ENCODE measurements around the gene BFSP2. TPM values are rescaled to one million over a fixed set of nuclear protein-coding genes. Genes with fewer than 3 reads are reported as not detected.

The BFSP2 gene
- total and polyA plus RNA-seq, 2 of the 13 experiments (the other 11 are each of a cell fraction or from before 2014, with no cell fraction given): not detected

DNA sequence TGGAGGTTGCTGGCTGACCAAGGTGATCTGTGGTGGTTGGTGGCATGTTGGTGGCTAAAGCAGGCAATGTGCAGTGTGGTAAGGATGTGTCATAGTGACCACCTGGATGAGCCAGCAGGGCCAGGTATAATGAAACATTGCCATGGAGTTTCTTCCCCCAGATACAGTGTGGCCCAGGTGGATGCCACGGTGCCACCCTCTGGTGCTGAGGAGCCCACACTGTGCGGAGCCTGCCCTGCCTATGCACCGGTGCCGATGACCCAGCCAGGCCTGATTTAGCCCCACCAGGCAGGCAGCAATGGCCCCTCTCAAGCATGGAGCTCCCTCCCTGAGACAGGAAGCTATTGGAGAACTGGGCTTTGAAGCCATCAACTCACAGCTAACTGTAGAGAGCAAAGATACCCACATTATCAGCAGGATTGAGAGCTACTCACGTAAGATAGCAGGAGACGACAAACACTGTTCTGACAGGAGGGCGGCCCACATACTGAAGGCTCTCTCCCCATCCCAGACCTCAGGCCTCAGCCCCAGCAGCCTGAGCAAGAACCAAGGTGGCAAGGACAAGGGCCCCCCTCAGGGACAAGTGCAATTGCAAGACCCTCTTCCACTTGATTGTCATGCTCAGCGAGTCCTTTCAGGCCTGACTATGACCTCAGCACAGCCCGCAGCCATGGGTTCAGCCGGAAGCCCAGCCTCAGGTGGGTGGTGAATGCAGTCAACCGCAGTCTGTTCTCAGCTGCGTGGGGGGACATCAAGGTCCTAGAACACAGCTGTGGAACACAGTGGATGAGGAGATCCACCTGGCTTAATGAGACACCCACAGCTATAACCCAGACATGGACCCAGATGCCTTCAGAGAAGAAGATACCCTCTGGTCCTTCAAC lies 90.9 kb downstream of the BFSP2 start:
- CTCF ChIA-PET (ENCODE audit: low intra/inter-chr PET ratio, low total read pairs): no interaction called here
- BruUV-seq (replicated peaks): no TSS peak
- TF ChIP-seq ZNF660 (CRISPR knock-in tag; IDR thresholded peaks at IDR 0.05; ENCODE audit: borderline replicate concordance, low read depth) (no peak), HINFP (CRISPR knock-in tag; IDR thresholded peaks at IDR 0.05; ENCODE audit: low read depth) (no peak), IRF9 (CRISPR knock-in tag; IDR thresholded peaks at IDR 0.05; ENCODE audit: borderline replicate concordance) (no peak), ZNF292 (CRISPR knock-in tag; IDR thresholded peaks at IDR 0.05; ENCODE audit: borderline replicate concordance, low read depth) (no peak), KAT7 (CRISPR knock-in tag; IDR thresholded peaks at IDR 0.05; ENCODE audit: borderline replicate concordance) (no peak), ZNF326 (CRISPR knock-in tag; IDR thresholded peaks at IDR 0.05; ENCODE audit: borderline replicate concordance) (no peak), ZNF484 (CRISPR knock-in tag; IDR thresholded peaks at IDR 0.05; ENCODE audit: borderline replicate concordance, low read depth) (no peak), TCF7 (IDR thresholded peaks at IDR 0.05; ENCODE audit: low read depth) (no peak), PLRG1 (conservative IDR thresholded peaks at IDR 0.05) (no peak), TSC22D2 (CRISPR knock-in tag; IDR thresholded peaks at IDR 0.05; ENCODE audit: borderline replicate concordance) (no peak), STAT5B (CRISPR knock-in tag; IDR thresholded peaks at IDR 0.05) (no peak)
- TF ChIP-seq, protein P1, sequence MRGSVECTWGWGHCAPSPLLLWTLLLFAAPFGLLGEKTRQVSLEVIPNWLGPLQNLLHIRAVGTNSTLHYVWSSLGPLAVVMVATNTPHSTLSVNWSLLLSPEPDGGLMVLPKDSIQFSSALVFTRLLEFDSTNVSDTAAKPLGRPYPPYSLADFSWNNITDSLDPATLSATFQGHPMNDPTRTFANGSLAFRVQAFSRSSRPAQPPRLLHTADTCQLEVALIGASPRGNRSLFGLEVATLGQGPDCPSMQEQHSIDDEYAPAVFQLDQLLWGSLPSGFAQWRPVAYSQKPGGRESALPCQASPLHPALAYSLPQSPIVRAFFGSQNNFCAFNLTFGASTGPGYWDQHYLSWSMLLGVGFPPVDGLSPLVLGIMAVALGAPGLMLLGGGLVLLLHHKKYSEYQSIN (CRISPR knock-in tag; IDR thresholded peaks at IDR 0.05; ENCODE audit: borderline replicate concordance): no peak
- TF ChIP-seq, protein P2, sequence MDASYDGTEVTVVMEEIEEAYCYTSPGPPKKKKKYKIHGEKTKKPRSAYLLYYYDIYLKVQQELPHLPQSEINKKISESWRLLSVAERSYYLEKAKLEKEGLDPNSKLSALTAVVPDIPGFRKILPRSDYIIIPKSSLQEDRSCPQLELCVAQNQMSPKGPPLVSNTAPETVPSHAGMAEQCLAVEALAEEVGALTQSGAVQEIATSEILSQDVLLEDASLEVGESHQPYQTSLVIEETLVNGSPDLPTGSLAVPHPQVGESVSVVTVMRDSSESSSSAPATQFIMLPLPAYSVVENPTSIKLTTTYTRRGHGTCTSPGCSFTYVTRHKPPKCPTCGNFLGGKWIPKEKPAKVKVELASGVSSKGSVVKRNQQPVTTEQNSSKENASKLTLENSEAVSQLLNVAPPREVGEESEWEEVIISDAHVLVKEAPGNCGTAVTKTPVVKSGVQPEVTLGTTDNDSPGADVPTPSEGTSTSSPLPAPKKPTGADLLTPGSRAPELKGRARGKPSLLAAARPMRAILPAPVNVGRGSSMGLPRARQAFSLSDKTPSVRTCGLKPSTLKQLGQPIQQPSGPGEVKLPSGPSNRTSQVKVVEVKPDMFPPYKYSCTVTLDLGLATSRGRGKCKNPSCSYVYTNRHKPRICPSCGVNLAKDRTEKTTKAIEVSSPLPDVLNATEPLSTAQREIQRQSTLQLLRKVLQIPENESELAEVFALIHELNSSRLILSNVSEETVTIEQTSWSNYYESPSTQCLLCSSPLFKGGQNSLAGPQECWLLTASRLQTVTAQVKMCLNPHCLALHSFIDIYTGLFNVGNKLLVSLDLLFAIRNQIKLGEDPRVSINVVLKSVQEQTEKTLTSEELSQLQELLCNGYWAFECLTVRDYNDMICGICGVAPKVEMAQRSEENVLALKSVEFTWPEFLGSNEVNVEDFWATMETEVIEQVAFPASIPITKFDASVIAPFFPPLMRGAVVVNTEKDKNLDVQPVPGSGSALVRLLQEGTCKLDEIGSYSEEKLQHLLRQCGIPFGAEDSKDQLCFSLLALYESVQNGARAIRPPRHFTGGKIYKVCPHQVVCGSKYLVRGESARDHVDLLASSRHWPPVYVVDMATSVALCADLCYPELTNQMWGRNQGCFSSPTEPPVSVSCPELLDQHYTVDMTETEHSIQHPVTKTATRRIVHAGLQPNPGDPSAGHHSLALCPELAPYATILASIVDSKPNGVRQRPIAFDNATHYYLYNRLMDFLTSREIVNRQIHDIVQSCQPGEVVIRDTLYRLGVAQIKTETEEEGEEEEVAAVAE (CRISPR knock-in tag; IDR thresholded peaks at IDR 0.05; ENCODE audit: borderline replicate concordance): no peak

More for the DNA sequence above, 90.9 kb downstream of the BFSP2 start:
- ATAC-seq (no peak), DNase-seq (ENCODE audit: low spot score) (no peak), FAIRE-seq (no peak)
- Histone ChIP-seq H3K36me3 (replicated peaks in 1 of 2; ENCODE audit: control insufficient read depth in 1 of 2, insufficient read depth in 2 of 2, low read length in 2 of 2) (no peaks in the 10 kb centered on the region; a peak in 1 of 5 replicates), H3K9ac (ENCODE audit: insufficient read depth, low read depth, low read length) (no peak overlapping the region), H3K4me1 (ENCODE audit: insufficient read depth, low read length) (peaks cover 17% of the 10 kb centered on the region), H3K9me3 (ENCODE audit: low read length) (no peaks in the 10 kb centered on the region; the same call in 1 of the 2 replicates), H3K4me3 (replicated peaks in 1 of 3; ENCODE audit: insufficient read depth in 1 of 3, low read depth in 2 of 3, low read length in 3 of 3) (no peak overlapping the region), H2AFZ (ENCODE audit: low read length) (no peak overlapping the region), H3K27ac (ENCODE audit: extremely low read length, insufficient read depth, low read length) (no peak overlapping the region), H3K27me3 (ENCODE audit: control insufficient read depth in 1 of 2, insufficient read depth in 2 of 2, low read length in 2 of 2) (no peaks in the 10 kb centered on the region), H3K4me2 (ENCODE audit: low read depth, low read length) (no peak overlapping the region), H4K20me1 (ENCODE audit: insufficient read depth, low read length) (no peaks in the 10 kb centered on the region), H3K79me2 (ENCODE audit: insufficient read depth, low read length) (no peaks in the 10 kb centered on the region)
- intact Hi-C loops (cut with micrococcal nuclease; ENCODE audit: unreplicated experiment) (no loop called here), in situ Hi-C loops (cut with HindIII; ENCODE audit: extremely low pct_ligation_motif_present, low pct_unique_long_range_greater_than_20kb) (loop anchor here (5.0 kb wide), 1 partner anchor 82 kb away; the partner anchor contains the start of gene CDV3)
- 74% methylated on average over 9 of the region's 12 CpGs for WGBS (ENCODE audit: low lambda C conversion rate)
- POLR2A ChIA-PET: interaction anchor here (4.7 kb wide), 1 partner anchor 83 kb away, joined by 22 read pairs; the partner anchor contains the start of gene CDV3
